ENCODE results near the gene TMEM250. TPM values are rescaled to one million over a fixed set of nuclear protein-coding genes. Genes with fewer than 3 reads are reported as not detected.

Gene TMEM250
- total and polyA plus RNA-seq, 2 of the 4 experiments (the other 2 are of a cell fraction) = 14.0 to 17.5 TPM

DNA sequence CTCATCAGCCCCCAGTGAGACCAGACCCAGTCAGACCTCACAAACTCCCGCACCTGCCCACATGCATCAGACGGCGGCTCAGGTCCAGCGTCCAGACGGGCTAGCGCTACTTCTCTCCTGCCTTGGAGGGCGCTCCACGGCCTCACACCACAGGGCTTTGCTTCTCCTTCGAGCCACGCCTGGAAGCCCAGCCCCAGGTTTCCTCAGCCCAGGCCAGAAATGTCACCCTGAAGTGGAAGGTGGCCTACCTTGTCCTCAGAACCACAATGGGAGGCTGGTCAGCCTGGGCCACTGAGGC lies 26.4 kb downstream of the TMEM250 start:
- Histone ChIP-seq H3K36me3 (ENCODE audit: control insufficient read depth, insufficient read depth, low read length) (peaks cover 6% of the 10 kb centered on the region; the same call in 1 of the 2 replicates), H4K20me1 (ENCODE audit: insufficient read depth, low read length) (peaks cover 68% of the 10 kb centered on the region), H2BK120ac (ENCODE audit: low read depth, low read length) (no peak overlapping the region), H4K8ac (ENCODE audit: low read depth in 2 of 2, low read length in 2 of 2) (no peak overlapping the region), H3K27ac (ENCODE audit: insufficient read depth, low read length) (no peak overlapping the region), H4K5ac (ENCODE audit: low read depth, low read length) (no peak overlapping the region), H3K4ac (ENCODE audit: low read depth, low read length) (no peak overlapping the region; the same call in 1 of the 2 replicates), H3K23ac (ENCODE audit: low read depth, low read length) (no peak overlapping the region), H3K4me2 (ENCODE audit: low read depth, low read length) (no peak overlapping the region), H2BK20ac (ENCODE audit: low read depth, low read length) (no peak overlapping the region), H2AK9ac (replicated peaks; ENCODE audit: low read depth, low read length, poor library complexity) (no peak overlapping the region), H3K27me3 (ENCODE audit: control insufficient read depth, insufficient read depth, low read length) (no peaks in the 10 kb centered on the region), H3K79me1 (ENCODE audit: low read depth in 1 of 2, low read length in 2 of 2) (peaks cover 9 to 59% of the 10 kb centered on the region in 2 experiments), H4K91ac (ENCODE audit: insufficient read depth, low read depth, low read length) (no peak overlapping the region), H3K4me3 (ENCODE audit: insufficient read depth, low read depth, low read length) (no peak overlapping the region), H3K14ac (replicated peaks; ENCODE audit: low read depth, low read length) (no peak overlapping the region), H3K9me1 (ENCODE audit: insufficient read depth, low read length) (peaks cover 5% of the 10 kb centered on the region), H3K18ac (ENCODE audit: low read depth, low read length) (no peak overlapping the region), H2AFZ (replicated peaks; ENCODE audit: low read length, poor library complexity) (no peak overlapping the region), H3K56ac (ENCODE audit: extremely low read depth, insufficient read depth, low read length) (no peak overlapping the region), H2BK5ac (ENCODE audit: low read depth, low read length, poor library complexity, severe bottlenecking) (no peak overlapping the region), H3K9me3 (ENCODE audit: control insufficient read depth, insufficient read depth, low read length) (no peaks in the 10 kb centered on the region), H2BK15ac (ENCODE audit: low read depth, low read length) (no peak overlapping the region), H3K4me1 (ENCODE audit: control insufficient read depth, insufficient read depth, low read length) (peaks cover 23% of the 10 kb centered on the region), H3K9ac (ENCODE audit: low read depth, low read length) (no peak overlapping the region), H2AK5ac (ENCODE audit: low read depth, low read length) (peak overlapping the region; percentile 43; the same call in 1 of the 2 replicates)
- ATAC-seq (ENCODE audit: low read depth) (no peak), DNase-seq (no peak)
- dilution Hi-C loops (cut with HindIII; ENCODE audit: low sequenced_read_pairs, unreplicated experiment) (no loop called here), intact Hi-C loops (cut with micrococcal nuclease) (no loop called here), in situ Hi-C loops (cut with MboI; ENCODE audit: low sequenced_read_pairs) (no loop called here)
- POLR2A ChIA-PET (ENCODE audit: unreplicated experiment) = no interaction called here
- TF ChIP-seq ELK1 (IDR thresholded peaks at IDR 0.05; ENCODE audit: borderline replicate concordance, low read depth, low read length) (no peak), SMC3 (IDR thresholded peaks at IDR 0.05; ENCODE audit: low read depth, low read length) (no peak), CTCF (conservative IDR thresholded peaks at IDR 0.05; ENCODE audit: low read depth, low read length) (no peak), RCOR1 (IDR thresholded peaks at IDR 0.05; ENCODE audit: insufficient replicate concordance, low read length) (no peak), MXI1 (IDR thresholded peaks at IDR 0.05; ENCODE audit: borderline replicate concordance, low read depth, low read length) (no peak), MAZ (IDR thresholded peaks at IDR 0.05; ENCODE audit: borderline replicate concordance, low read depth, low read length) (no peak), CHD1 (IDR thresholded peaks at IDR 0.05; ENCODE audit: low read depth, low read length) (no peak), CEBPB (IDR thresholded peaks at IDR 0.05; ENCODE audit: low read depth, low read length) (no peak), MAFK (IDR thresholded peaks at IDR 0.05; ENCODE audit: low read depth, low read length) (no peak), POLR2A (IDR thresholded peaks at IDR 0.05; ENCODE audit: low read depth, low read length) (no peak), FOS (IDR thresholded peaks at IDR 0.05; ENCODE audit: low read depth, low read length) (no peak)
- WGBS, 2 experiments (ENCODE audit: extremely low coverage in 2 of 2, insufficient read length in 1 of 2) = 84% methylated on average over 5 of the region's 10 CpGs; no CpG with 5 or more reads in 1 of the 2 experiments
- CTCF ChIA-PET = no interaction called here
- no TSS peak for BruUV-seq (replicated peaks)

Measured in IMR-90 (cell line).